ENCODE data around the gene XPC. TPM values are rescaled to one million over a fixed set of nuclear protein-coding genes. Genes with fewer than 3 reads are reported as not detected.

XPC gene
- total and polyA plus RNA-seq, 4 donors: 12.7 to 26.7 (median 14.2) TPM

DNA sequence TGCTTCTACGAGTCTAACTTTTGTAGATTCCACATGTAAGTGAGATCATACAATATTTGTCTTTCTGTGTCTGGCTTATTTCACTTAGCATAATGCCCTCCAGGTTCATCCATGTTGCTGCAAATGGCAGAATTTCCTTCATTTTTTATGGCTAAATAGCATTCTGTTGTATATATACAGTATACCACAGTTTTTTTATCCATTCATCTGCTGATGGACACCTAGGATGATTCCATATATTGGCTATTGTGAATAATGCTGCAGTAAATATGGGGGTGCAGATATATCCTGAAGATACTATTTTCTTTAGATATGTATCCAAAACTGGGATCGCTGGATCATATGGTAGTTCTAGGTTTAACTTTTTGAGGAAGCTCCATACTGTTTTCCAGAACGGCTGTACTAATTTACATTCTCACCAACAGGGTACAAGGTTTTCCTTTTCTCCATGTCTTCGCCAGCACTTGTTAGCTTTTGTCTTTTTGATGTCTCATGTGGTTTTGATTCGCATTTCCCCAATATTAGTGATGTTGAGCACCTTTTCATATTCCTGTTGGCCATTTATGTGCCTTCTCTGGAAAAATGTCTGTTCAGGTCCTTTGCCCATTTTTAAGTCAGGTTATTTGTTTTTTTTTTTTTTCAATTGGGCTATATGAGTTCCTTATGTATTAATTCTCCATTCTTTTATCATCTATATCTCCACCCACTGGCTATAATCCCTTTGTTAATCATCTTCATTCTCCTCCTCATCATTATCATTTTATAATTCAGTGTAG lies 80.6 kb downstream of the XPC start:
- TF ChIP-seq, protein P1, sequence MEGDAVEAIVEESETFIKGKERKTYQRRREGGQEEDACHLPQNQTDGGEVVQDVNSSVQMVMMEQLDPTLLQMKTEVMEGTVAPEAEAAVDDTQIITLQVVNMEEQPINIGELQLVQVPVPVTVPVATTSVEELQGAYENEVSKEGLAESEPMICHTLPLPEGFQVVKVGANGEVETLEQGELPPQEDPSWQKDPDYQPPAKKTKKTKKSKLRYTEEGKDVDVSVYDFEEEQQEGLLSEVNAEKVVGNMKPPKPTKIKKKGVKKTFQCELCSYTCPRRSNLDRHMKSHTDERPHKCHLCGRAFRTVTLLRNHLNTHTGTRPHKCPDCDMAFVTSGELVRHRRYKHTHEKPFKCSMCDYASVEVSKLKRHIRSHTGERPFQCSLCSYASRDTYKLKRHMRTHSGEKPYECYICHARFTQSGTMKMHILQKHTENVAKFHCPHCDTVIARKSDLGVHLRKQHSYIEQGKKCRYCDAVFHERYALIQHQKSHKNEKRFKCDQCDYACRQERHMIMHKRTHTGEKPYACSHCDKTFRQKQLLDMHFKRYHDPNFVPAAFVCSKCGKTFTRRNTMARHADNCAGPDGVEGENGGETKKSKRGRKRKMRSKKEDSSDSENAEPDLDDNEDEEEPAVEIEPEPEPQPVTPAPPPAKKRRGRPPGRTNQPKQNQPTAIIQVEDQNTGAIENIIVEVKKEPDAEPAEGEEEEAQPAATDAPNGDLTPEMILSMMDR (IDR thresholded peaks at IDR 0.05; ENCODE audit: low read depth, low read length, missing input control): no peak
- TF ChIP-seq RXRA (IDR thresholded peaks at IDR 0.05) (no peak), HNF4G (IDR thresholded peaks at IDR 0.05) (no peak), FOXA2 (IDR thresholded peaks at IDR 0.05) (no peak), EGR1 (IDR thresholded peaks at IDR 0.05; ENCODE audit: low read depth in 2 of 2) (no peak)
- TF ChIP-seq, protein P2, sequence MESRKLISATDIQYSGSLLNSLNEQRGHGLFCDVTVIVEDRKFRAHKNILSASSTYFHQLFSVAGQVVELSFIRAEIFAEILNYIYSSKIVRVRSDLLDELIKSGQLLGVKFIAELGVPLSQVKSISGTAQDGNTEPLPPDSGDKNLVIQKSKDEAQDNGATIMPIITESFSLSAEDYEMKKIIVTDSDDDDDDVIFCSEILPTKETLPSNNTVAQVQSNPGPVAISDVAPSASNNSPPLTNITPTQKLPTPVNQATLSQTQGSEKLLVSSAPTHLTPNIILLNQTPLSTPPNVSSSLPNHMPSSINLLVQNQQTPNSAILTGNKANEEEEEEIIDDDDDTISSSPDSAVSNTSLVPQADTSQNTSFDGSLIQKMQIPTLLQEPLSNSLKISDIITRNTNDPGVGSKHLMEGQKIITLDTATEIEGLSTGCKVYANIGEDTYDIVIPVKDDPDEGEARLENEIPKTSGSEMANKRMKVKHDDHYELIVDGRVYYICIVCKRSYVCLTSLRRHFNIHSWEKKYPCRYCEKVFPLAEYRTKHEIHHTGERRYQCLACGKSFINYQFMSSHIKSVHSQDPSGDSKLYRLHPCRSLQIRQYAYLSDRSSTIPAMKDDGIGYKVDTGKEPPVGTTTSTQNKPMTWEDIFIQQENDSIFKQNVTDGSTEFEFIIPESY (IDR thresholded peaks at IDR 0.05): no peak
- TF ChIP-seq, protein P3, sequence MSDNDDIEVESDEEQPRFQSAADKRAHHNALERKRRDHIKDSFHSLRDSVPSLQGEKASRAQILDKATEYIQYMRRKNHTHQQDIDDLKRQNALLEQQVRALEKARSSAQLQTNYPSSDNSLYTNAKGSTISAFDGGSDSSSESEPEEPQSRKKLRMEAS (IDR thresholded peaks at IDR 0.05): no peak
- TF ChIP-seq, protein P4, sequence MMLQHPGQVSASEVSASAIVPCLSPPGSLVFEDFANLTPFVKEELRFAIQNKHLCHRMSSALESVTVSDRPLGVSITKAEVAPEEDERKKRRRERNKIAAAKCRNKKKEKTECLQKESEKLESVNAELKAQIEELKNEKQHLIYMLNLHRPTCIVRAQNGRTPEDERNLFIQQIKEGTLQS (IDR thresholded peaks at IDR 0.05): no peak
- TF ChIP-seq, protein P5, sequence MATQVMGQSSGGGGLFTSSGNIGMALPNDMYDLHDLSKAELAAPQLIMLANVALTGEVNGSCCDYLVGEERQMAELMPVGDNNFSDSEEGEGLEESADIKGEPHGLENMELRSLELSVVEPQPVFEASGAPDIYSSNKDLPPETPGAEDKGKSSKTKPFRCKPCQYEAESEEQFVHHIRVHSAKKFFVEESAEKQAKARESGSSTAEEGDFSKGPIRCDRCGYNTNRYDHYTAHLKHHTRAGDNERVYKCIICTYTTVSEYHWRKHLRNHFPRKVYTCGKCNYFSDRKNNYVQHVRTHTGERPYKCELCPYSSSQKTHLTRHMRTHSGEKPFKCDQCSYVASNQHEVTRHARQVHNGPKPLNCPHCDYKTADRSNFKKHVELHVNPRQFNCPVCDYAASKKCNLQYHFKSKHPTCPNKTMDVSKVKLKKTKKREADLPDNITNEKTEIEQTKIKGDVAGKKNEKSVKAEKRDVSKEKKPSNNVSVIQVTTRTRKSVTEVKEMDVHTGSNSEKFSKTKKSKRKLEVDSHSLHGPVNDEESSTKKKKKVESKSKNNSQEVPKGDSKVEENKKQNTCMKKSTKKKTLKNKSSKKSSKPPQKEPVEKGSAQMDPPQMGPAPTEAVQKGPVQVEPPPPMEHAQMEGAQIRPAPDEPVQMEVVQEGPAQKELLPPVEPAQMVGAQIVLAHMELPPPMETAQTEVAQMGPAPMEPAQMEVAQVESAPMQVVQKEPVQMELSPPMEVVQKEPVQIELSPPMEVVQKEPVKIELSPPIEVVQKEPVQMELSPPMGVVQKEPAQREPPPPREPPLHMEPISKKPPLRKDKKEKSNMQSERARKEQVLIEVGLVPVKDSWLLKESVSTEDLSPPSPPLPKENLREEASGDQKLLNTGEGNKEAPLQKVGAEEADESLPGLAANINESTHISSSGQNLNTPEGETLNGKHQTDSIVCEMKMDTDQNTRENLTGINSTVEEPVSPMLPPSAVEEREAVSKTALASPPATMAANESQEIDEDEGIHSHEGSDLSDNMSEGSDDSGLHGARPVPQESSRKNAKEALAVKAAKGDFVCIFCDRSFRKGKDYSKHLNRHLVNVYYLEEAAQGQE (IDR thresholded peaks at IDR 0.05): no peak
- no peak overlapping the region for H3K9ac ChIP-seq (ENCODE audit: low read depth in 1 of 2, low read length in 2 of 2)
- WGBS: 92% methylated on average over 5 of the region's 5 CpGs
- no peak overlapping the region for H3K4me3 ChIP-seq (ENCODE audit: low read depth in 1 of 3, low read length in 3 of 3)
- no peaks in the 10 kb centered on the region for H3K4me1 ChIP-seq (ENCODE audit: control insufficient read depth in 4 of 4, insufficient read depth in 4 of 4, low read length in 3 of 4)
- H3K36me3 ChIP-seq (ENCODE audit: control insufficient read depth in 4 of 4, insufficient read depth in 3 of 4, low read depth in 1 of 4, low read length in 3 of 4): no peaks in the 10 kb centered on the region
- no peak for DNase-seq (ENCODE audit: low spot score)
- H3K27ac ChIP-seq (ENCODE audit: low read depth in 1 of 2, low read length in 2 of 2): no peak overlapping the region
- no peaks in the 10 kb centered on the region for H3K27me3 ChIP-seq (ENCODE audit: control insufficient read depth in 4 of 4, insufficient read depth in 4 of 4, low read length in 3 of 4)
- peaks cover 0 to 3% (median 0%) of the 10 kb centered on the region in 4 donors for H3K9me3 ChIP-seq (ENCODE audit: control insufficient read depth in 4 of 4, low read length in 3 of 4)

DNA sequence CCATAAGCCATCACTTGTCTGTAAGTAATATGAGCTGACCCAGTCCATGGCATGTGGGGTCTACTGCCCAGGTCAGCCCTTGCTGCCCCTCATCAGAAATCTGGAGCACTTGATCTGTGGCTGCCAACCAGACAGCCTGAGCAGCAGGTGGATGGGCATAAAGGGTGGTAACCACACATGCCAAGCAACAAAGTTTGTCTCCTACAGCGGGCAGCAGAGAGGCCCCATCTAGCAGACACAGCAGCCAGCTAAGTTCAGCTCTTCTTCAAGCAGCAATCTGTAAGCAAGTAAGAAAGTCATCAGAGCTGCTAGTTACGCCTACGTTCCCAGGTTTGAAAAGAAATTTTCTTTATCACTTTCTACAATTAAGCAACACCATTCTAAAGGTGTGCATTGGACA lies 81.7 kb downstream of the XPC start:
- Histone ChIP-seq H3K9ac (ENCODE audit: low read depth in 1 of 2, low read length in 2 of 2) (no peak overlapping the region), H3K36me3 (ENCODE audit: control insufficient read depth in 4 of 4, insufficient read depth in 3 of 4, low read depth in 1 of 4, low read length in 3 of 4) (no peaks in the 10 kb centered on the region)
- TF ChIP-seq, protein P4 (IDR thresholded peaks at IDR 0.05): no peak
- TF ChIP-seq FOXA2 (IDR thresholded peaks at IDR 0.05) (no peak), RAD21 (IDR thresholded peaks at IDR 0.05) (no peak), GABPA (IDR thresholded peaks at IDR 0.05 in 1 of 2, conservative IDR thresholded peaks at IDR 0.05 in 1 of 2) (no peak), JUND (IDR thresholded peaks at IDR 0.05) (no peak), TAF1 (conservative IDR thresholded peaks at IDR 0.05) (no peak), NR2F2 (IDR thresholded peaks at IDR 0.05) (no peak), EGR1 (IDR thresholded peaks at IDR 0.05; ENCODE audit: low read depth in 2 of 2) (no peak)
- TF ChIP-seq, protein P1 (IDR thresholded peaks at IDR 0.05; ENCODE audit: low read depth, low read length, missing input control): no peak
- TF ChIP-seq, protein P5 (IDR thresholded peaks at IDR 0.05): no peak
- TF ChIP-seq, protein P3 (IDR thresholded peaks at IDR 0.05): no peak

More for the DNA sequence above, 81.7 kb downstream of the XPC start:
- Histone ChIP-seq H3K27ac (ENCODE audit: low read depth in 1 of 2, low read length in 2 of 2) (no peak overlapping the region), H3K4me3 (ENCODE audit: low read depth in 1 of 3, low read length in 3 of 3) (no peak overlapping the region), H3K9me3 (ENCODE audit: control insufficient read depth in 4 of 4, low read length in 3 of 4) (peaks cover 0 to 3% (median 0%) of the 10 kb centered on the region in 4 donors), H3K27me3 (ENCODE audit: control insufficient read depth in 4 of 4, insufficient read depth in 4 of 4, low read length in 3 of 4) (peaks cover 0 to 2% (median 0%) of the 10 kb centered on the region in 4 donors), H3K4me1 (ENCODE audit: control insufficient read depth in 4 of 4, insufficient read depth in 4 of 4, low read length in 3 of 4) (no peaks in the 10 kb centered on the region)
- no peak for DNase-seq (ENCODE audit: low spot score)
- WGBS: 86% methylated on average over 3 of the region's 3 CpGs
